SH-SY5Y (cell line): ENCODE results near the gene SCG3.

Experiments used
- GATA2 ChIP-seq: IDR thresholded peaks from 2 replicates; pipeline ENCODE4 v1.6.1; 2011; ENCODE audit warnings: mild to moderate bottlenecking, low read depth, low read length
- GATA3 ChIP-seq: IDR thresholded peaks from 2 replicates; pipeline ENCODE4 v1.6.1; 2011; ENCODE audit warnings: low read depth, mild to moderate bottlenecking, low read length, moderate library complexity

GRCh38 chr15:51658664-51659063 lies 22.6 kb upstream of the SCG3 start:
- TF ChIP-seq GATA2, result no peak
- TF ChIP-seq GATA3, result no peak
